HepG2 (cell line): ENCODE measurements around the gene ETFA. TPM values are rescaled to one million over a fixed set of nuclear protein-coding genes. Genes with fewer than 3 reads are reported as not detected.
A peak's percentile ranks its signal among the peaks of the same experiment; 100 is the strongest.

Experiments
- ADNP ChIP-seq: sonication (generic); formaldehyde crosslinking; IDR thresholded peaks from 2 replicates; pipeline ENCODE4 v1.4.0; 2020; ENCODE audit warnings: missing genetic modification reagents
- FOXO1 ChIP-seq: sonication (generic); formaldehyde crosslinking; IDR thresholded peaks from 2 replicates; pipeline ENCODE4 v1.4.0; 2020; ENCODE audit warnings: missing genetic modification reagents
- GFI1 ChIP-seq: sonication (generic); formaldehyde crosslinking; IDR thresholded peaks from 2 replicates; pipeline ENCODE4 v1.5.0; 2020; ENCODE audit warnings: missing genetic modification reagents, mild to moderate bottlenecking, borderline replicate concordance
- HIC2 ChIP-seq: sonication (generic); formaldehyde crosslinking; IDR thresholded peaks from 2 replicates; pipeline ENCODE4 v1.9.0; 2022; ENCODE audit warnings: low read depth, missing genetic modification reagents
- IKZF4 ChIP-seq: sonication (generic); formaldehyde crosslinking; IDR thresholded peaks from 2 replicates; pipeline ENCODE4 v1.5.1; 2020; ENCODE audit warnings: borderline replicate concordance, mild to moderate bottlenecking, low read depth, missing genetic modification reagents; ENCODE audit errors: not compliant biosample characterization
- ISX ChIP-seq: sonication (generic); formaldehyde crosslinking; conservative IDR thresholded peaks from 2 replicates; pipeline ENCODE4 v1.5.0; 2020; ENCODE audit warnings: missing genetic modification reagents
- KAT2B ChIP-seq: fragments of 150-350 bp; IDR thresholded peaks from 2 replicates; pipeline ENCODE4 v1.6.1; 2014; ENCODE audit warnings: low read depth, low read length, borderline replicate concordance
- MEIS2 ChIP-seq: sonication (generic); formaldehyde crosslinking; IDR thresholded peaks from 2 replicates; pipeline ENCODE4 v1.9.0; 2021; ENCODE audit warnings: mild to moderate bottlenecking, missing genetic modification reagents
- PAX8 ChIP-seq: sonication (generic); formaldehyde crosslinking; IDR thresholded peaks from 2 replicates; pipeline ENCODE4 v1.8.0; 2022; ENCODE audit warnings: mild to moderate bottlenecking, missing genetic modification reagents, borderline replicate concordance
- SALL1 ChIP-seq: sonication (generic); formaldehyde crosslinking; IDR thresholded peaks from 2 replicates; pipeline ENCODE4 v1.8.0; 2022; ENCODE audit warnings: mild to moderate bottlenecking, missing genetic modification reagents
- SNAPC4 ChIP-seq: sonication (generic); formaldehyde crosslinking; IDR thresholded peaks from 2 replicates; pipeline ENCODE4 v1.4.0; 2020; ENCODE audit warnings: mild to moderate bottlenecking, missing genetic modification reagents
- SNRNP70 ChIP-seq: fragments of 200-400 bp; formaldehyde crosslinking; IDR thresholded peaks from 2 replicates; pipeline ENCODE4 v1.6.1; 2017; ENCODE audit warnings: mild to moderate bottlenecking, low read depth, low read length, moderate library complexity
- SYNCRIP ChIP-seq: fragments of 200-400 bp; formaldehyde crosslinking; IDR thresholded peaks from 2 replicates; pipeline ENCODE4 v1.6.1; 2018; ENCODE audit warnings: mild to moderate bottlenecking, low read depth, low read length; ENCODE audit not compliant: insufficient read depth
- U2AF2 ChIP-seq: fragments of 200-400 bp; formaldehyde crosslinking; IDR thresholded peaks from 2 replicates; pipeline ENCODE4 v1.6.1; 2017; ENCODE audit warnings: low read depth, mild to moderate bottlenecking, low read length
- ZNF292 ChIP-seq: sonication (generic); formaldehyde crosslinking; IDR thresholded peaks from 2 replicates; pipeline ENCODE4 v1.8.1; 2022; ENCODE audit warnings: mild to moderate bottlenecking, low read depth, missing genetic modification reagents, borderline replicate concordance
- ZNF660 ChIP-seq: sonication (generic); formaldehyde crosslinking; IDR thresholded peaks from 2 replicates; pipeline ENCODE4 v1.5.1; 2020; ENCODE audit warnings: mild to moderate bottlenecking, low read depth, missing genetic modification reagents, borderline replicate concordance
- ZNF670 ChIP-seq: sonication (generic); formaldehyde crosslinking; IDR thresholded peaks from 2 replicates; pipeline ENCODE4 v1.8.0; 2022; ENCODE audit warnings: mild to moderate bottlenecking, missing genetic modification reagents, borderline replicate concordance
- polyA plus RNA-seq, 8 experiments: library from polyadenylated mRNA; depleted of rRNA in 3 of 8; stranded (reverse) in 7 of 8; unstranded in 1 of 8; fragments of >200 nt; fragmentation: Illumina TruSeq in 4 of 8; extraction: Trizol in 4 of 8; gene quantifications; 2 replicates each; pipeline versions ENCODE4 v1.2.1 to v1.2.3, GENCODE V29; 2011 to 2016; ENCODE audit warnings: low read depth in 4 of 8, missing spikeins in 1 of 8, mixed read lengths in 1 of 8; ENCODE audit not compliant: insufficient read depth in 1 of 8
- total RNA-seq, 5 experiments: library from RNA; depleted of rRNA; stranded (reverse); fragments of >200 nt; fragmentation: Illumina TruSeq; extraction: Trizol; gene quantifications; 2 replicates each; pipeline ENCODE4 v1.2.3, GENCODE V29; 2016; ENCODE audit warnings: low read depth in 1 of 5
- TF ChIP-seq, protein P1 (sequence below): sonication (generic); formaldehyde crosslinking; IDR thresholded peaks from 2 replicates; pipeline ENCODE4 v1.5.1; 2020; ENCODE audit warnings: mild to moderate bottlenecking, missing genetic modification reagents, moderate library complexity

The ETFA gene
- total and polyA plus RNA-seq, 2 of the 13 experiments (the other 11 are each of a cell fraction or from before 2014, with no cell fraction given) = 291 to 396 TPM

DNA sequence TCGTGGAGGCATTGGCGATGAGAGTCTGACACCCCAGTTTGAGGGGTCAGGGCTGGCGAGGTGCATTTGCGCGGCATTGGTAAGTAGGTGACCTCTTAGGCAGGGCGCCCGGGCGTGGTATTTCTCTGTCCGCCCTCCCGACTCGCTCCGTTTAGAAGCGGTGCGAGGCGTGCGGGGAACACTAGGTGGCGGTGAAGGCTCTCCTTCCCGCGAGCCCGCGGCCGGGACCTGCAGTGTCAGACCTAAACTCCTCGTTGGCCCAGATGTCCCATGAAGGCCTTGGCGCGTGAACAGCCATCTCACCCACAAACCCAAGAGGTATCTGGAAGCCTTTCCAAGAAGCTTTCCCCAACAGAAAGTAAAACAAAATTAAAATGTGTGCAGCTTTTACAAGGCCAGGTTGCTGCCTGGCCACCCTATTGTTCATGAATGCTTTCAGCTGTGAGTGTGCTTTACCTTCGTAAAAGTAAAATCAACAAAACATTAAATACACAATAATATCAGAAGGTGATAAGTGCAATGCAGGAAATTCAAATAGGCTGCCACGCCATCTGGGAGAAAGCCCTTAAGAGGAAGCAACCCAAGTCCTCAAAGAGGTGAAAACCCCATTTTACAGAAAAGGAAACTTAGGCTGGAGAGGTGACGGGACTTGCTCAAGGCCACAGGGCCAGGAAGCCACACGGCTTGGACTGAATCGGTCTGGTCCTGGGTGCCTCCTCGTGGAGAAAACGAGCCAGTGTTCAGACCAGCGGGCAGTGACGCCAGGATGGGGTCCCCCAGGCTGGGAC, 120.3 kb downstream of the ETFA start (continued):
- TF ChIP-seq PAX8 (CRISPR knock-in tag) (no peak), HIC2 (CRISPR knock-in tag) (no peak), FOXO1 (CRISPR knock-in tag) (peak; percentile 51; the same call in 1 of the 2 replicates), ZNF670 (CRISPR knock-in tag) (no peak), MEIS2 (CRISPR knock-in tag) (no peak), ISX (CRISPR knock-in tag) (no peak), IKZF4 (no peak), ZNF292 (CRISPR knock-in tag) (peak; percentile 27; the same call in 1 of the 2 replicates), SYNCRIP (no peak), U2AF2 (no peak), KAT2B (no peak), SNRNP70 (no peak), SALL1 (CRISPR knock-in tag) (peak; percentile 54; the same call in 1 of the 2 replicates), SNAPC4 (CRISPR knock-in tag) (no peak), GFI1 (CRISPR knock-in tag) (no peak), ZNF660 (CRISPR knock-in tag) (no peak), ADNP (no peak)
- TF ChIP-seq, protein P1, sequence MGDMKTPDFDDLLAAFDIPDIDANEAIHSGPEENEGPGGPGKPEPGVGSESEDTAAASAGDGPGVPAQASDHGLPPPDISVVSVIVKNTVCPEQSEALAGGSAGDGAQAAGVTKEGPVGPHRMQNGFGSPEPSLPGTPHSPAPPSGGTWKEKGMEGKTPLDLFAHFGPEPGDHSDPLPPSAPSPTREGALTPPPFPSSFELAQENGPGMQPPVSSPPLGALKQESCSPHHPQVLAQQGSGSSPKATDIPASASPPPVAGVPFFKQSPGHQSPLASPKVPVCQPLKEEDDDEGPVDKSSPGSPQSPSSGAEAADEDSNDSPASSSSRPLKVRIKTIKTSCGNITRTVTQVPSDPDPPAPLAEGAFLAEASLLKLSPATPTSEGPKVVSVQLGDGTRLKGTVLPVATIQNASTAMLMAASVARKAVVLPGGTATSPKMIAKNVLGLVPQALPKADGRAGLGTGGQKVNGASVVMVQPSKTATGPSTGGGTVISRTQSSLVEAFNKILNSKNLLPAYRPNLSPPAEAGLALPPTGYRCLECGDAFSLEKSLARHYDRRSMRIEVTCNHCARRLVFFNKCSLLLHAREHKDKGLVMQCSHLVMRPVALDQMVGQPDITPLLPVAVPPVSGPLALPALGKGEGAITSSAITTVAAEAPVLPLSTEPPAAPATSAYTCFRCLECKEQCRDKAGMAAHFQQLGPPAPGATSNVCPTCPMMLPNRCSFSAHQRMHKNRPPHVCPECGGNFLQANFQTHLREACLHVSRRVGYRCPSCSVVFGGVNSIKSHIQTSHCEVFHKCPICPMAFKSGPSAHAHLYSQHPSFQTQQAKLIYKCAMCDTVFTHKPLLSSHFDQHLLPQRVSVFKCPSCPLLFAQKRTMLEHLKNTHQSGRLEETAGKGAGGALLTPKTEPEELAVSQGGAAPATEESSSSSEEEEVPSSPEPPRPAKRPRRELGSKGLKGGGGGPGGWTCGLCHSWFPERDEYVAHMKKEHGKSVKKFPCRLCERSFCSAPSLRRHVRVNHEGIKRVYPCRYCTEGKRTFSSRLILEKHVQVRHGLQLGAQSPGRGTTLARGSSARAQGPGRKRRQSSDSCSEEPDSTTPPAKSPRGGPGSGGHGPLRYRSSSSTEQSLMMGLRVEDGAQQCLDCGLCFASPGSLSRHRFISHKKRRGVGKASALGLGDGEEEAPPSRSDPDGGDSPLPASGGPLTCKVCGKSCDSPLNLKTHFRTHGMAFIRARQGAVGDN (CRISPR knock-in tag) = peak; percentile 72
